Measurements from ENCODE around the gene KDM8. TPM values are rescaled to one million over a fixed set of nuclear protein-coding genes. Genes with fewer than 3 reads are reported as not detected.

Gene KDM8
- total and polyA plus RNA-seq, 4 donors = 4.6 to 198 (median 97.7) TPM

DNA sequence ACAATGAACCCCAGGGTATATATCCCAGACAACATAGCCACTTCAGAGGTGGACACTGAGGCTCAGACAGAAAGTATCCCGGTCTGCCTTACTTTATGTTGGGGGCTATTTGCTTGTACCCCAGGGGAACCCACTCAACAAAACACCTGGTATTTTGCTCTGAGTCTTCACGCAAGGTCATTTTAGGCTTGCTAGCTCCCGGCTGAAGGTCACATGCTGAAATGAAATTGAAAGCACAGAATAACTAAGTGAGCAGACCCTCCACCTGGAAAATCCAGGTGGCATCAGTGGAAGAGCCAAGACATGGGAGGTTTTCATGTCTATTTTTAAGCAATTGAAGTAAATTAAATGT lies 4.1 kb upstream of the KDM8 start:
- no peak for TF ChIP-seq FOXA1 (IDR thresholded peaks at IDR 0.05)
- no peak for TF ChIP-seq GABPA (IDR thresholded peaks at IDR 0.05 in 1 of 2, conservative IDR thresholded peaks at IDR 0.05 in 1 of 2)
- TF ChIP-seq EGR1 (IDR thresholded peaks at IDR 0.05; ENCODE audit: low read depth in 2 of 2) = no peak
- TF ChIP-seq TAF1 (conservative IDR thresholded peaks at IDR 0.05) = no peak
- TF ChIP-seq NR2F2 (IDR thresholded peaks at IDR 0.05) = no peak
- TF ChIP-seq YY1 (IDR thresholded peaks at IDR 0.05) = no peak
- TF ChIP-seq, protein P1, sequence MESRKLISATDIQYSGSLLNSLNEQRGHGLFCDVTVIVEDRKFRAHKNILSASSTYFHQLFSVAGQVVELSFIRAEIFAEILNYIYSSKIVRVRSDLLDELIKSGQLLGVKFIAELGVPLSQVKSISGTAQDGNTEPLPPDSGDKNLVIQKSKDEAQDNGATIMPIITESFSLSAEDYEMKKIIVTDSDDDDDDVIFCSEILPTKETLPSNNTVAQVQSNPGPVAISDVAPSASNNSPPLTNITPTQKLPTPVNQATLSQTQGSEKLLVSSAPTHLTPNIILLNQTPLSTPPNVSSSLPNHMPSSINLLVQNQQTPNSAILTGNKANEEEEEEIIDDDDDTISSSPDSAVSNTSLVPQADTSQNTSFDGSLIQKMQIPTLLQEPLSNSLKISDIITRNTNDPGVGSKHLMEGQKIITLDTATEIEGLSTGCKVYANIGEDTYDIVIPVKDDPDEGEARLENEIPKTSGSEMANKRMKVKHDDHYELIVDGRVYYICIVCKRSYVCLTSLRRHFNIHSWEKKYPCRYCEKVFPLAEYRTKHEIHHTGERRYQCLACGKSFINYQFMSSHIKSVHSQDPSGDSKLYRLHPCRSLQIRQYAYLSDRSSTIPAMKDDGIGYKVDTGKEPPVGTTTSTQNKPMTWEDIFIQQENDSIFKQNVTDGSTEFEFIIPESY (IDR thresholded peaks at IDR 0.05) = no peak
- TF ChIP-seq, protein P2, sequence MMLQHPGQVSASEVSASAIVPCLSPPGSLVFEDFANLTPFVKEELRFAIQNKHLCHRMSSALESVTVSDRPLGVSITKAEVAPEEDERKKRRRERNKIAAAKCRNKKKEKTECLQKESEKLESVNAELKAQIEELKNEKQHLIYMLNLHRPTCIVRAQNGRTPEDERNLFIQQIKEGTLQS (IDR thresholded peaks at IDR 0.05) = no peak
- TF ChIP-seq RXRA (IDR thresholded peaks at IDR 0.05) = no peak
- TF ChIP-seq SP1 (IDR thresholded peaks at IDR 0.05) = no peak
- Histone ChIP-seq H3K27me3 (ENCODE audit: control insufficient read depth in 4 of 4, insufficient read depth in 4 of 4, low read length in 3 of 4) (no peaks in the 10 kb centered on the region), H3K9me3 (ENCODE audit: control insufficient read depth in 4 of 4, low read length in 3 of 4) (no peaks in the 10 kb centered on the region), H3K9ac (ENCODE audit: low read depth in 1 of 2, low read length in 2 of 2) (no peak overlapping the region), H3K4me1 (ENCODE audit: control insufficient read depth in 4 of 4, insufficient read depth in 4 of 4, low read length in 3 of 4) (peaks cover 2 to 8% (median 6%) of the 10 kb centered on the region in 4 donors), H3K4me3 (ENCODE audit: low read depth in 1 of 3, low read length in 3 of 3) (no peak overlapping the region), H3K27ac (ENCODE audit: low read depth in 1 of 2, low read length in 2 of 2) (no peak overlapping the region), H3K36me3 (ENCODE audit: control insufficient read depth in 4 of 4, insufficient read depth in 3 of 4, low read depth in 1 of 4, low read length in 3 of 4) (no peaks in the 10 kb centered on the region)
- 86% methylated on average over 3 of the region's 3 CpGs for WGBS
- DNase-seq (ENCODE audit: low spot score) = no peak

DNA sequence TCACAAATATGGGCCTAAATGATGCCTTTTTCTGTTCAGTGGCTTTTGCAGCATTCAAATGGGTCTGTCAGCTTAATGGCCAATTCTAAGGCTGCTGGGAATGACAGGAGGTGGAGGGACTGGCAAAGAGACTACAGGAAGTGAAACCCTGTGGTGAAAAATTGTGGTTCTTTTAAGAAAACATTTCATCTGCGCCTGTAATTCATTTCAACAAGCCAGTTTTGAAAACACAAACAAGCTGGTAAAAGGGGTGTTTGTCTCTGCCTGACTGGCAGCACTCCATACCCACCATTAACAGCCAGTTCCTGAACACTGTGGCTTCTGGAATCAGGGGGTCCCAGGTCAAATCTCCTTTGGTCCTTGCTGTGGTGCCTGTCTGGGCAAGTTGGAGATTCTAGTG lies 3.6 kb upstream of the KDM8 start:
- Histone ChIP-seq H3K27ac (ENCODE audit: low read depth in 1 of 2, low read length in 2 of 2) (no peak overlapping the region), H3K9ac (ENCODE audit: low read depth in 1 of 2, low read length in 2 of 2) (no peak overlapping the region)

More for the DNA sequence above, 3.6 kb upstream of the KDM8 start:
- Histone ChIP-seq H3K4me1 (ENCODE audit: control insufficient read depth in 4 of 4, insufficient read depth in 4 of 4, low read length in 3 of 4) (peaks cover 4 to 14% (median 8%) of the 10 kb centered on the region in 4 donors), H3K9me3 (ENCODE audit: control insufficient read depth in 4 of 4, low read length in 3 of 4) (no peaks in the 10 kb centered on the region), H3K27me3 (ENCODE audit: control insufficient read depth in 4 of 4, insufficient read depth in 4 of 4, low read length in 3 of 4) (no peaks in the 10 kb centered on the region), H3K36me3 (ENCODE audit: control insufficient read depth in 4 of 4, insufficient read depth in 3 of 4, low read depth in 1 of 4, low read length in 3 of 4) (no peaks in the 10 kb centered on the region), H3K4me3 (ENCODE audit: low read depth in 1 of 3, low read length in 3 of 3) (no peak overlapping the region)
- no peak for DNase-seq (ENCODE audit: low spot score)
- TF ChIP-seq NR2F2 (IDR thresholded peaks at IDR 0.05) (no peak), EGR1 (IDR thresholded peaks at IDR 0.05; ENCODE audit: low read depth in 2 of 2) (no peak), FOXA2 (IDR thresholded peaks at IDR 0.05) (no peak), GABPA (IDR thresholded peaks at IDR 0.05 in 1 of 2, conservative IDR thresholded peaks at IDR 0.05 in 1 of 2) (no peak), JUND (IDR thresholded peaks at IDR 0.05) (no peak), HNF4A (conservative IDR thresholded peaks at IDR 0.05) (no peak), FOXA1 (IDR thresholded peaks at IDR 0.05) (no peak), TAF1 (conservative IDR thresholded peaks at IDR 0.05) (no peak), RAD21 (IDR thresholded peaks at IDR 0.05) (no peak), RXRA (IDR thresholded peaks at IDR 0.05) (no peak)
- TF ChIP-seq, protein P3, sequence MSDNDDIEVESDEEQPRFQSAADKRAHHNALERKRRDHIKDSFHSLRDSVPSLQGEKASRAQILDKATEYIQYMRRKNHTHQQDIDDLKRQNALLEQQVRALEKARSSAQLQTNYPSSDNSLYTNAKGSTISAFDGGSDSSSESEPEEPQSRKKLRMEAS (IDR thresholded peaks at IDR 0.05) = no peak
- TF ChIP-seq, protein P1 (IDR thresholded peaks at IDR 0.05) = no peak
- TF ChIP-seq, protein P4, sequence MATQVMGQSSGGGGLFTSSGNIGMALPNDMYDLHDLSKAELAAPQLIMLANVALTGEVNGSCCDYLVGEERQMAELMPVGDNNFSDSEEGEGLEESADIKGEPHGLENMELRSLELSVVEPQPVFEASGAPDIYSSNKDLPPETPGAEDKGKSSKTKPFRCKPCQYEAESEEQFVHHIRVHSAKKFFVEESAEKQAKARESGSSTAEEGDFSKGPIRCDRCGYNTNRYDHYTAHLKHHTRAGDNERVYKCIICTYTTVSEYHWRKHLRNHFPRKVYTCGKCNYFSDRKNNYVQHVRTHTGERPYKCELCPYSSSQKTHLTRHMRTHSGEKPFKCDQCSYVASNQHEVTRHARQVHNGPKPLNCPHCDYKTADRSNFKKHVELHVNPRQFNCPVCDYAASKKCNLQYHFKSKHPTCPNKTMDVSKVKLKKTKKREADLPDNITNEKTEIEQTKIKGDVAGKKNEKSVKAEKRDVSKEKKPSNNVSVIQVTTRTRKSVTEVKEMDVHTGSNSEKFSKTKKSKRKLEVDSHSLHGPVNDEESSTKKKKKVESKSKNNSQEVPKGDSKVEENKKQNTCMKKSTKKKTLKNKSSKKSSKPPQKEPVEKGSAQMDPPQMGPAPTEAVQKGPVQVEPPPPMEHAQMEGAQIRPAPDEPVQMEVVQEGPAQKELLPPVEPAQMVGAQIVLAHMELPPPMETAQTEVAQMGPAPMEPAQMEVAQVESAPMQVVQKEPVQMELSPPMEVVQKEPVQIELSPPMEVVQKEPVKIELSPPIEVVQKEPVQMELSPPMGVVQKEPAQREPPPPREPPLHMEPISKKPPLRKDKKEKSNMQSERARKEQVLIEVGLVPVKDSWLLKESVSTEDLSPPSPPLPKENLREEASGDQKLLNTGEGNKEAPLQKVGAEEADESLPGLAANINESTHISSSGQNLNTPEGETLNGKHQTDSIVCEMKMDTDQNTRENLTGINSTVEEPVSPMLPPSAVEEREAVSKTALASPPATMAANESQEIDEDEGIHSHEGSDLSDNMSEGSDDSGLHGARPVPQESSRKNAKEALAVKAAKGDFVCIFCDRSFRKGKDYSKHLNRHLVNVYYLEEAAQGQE (IDR thresholded peaks at IDR 0.05) = no peak
- TF ChIP-seq, protein P5, sequence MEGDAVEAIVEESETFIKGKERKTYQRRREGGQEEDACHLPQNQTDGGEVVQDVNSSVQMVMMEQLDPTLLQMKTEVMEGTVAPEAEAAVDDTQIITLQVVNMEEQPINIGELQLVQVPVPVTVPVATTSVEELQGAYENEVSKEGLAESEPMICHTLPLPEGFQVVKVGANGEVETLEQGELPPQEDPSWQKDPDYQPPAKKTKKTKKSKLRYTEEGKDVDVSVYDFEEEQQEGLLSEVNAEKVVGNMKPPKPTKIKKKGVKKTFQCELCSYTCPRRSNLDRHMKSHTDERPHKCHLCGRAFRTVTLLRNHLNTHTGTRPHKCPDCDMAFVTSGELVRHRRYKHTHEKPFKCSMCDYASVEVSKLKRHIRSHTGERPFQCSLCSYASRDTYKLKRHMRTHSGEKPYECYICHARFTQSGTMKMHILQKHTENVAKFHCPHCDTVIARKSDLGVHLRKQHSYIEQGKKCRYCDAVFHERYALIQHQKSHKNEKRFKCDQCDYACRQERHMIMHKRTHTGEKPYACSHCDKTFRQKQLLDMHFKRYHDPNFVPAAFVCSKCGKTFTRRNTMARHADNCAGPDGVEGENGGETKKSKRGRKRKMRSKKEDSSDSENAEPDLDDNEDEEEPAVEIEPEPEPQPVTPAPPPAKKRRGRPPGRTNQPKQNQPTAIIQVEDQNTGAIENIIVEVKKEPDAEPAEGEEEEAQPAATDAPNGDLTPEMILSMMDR (IDR thresholded peaks at IDR 0.05; ENCODE audit: low read depth, low read length, missing input control) = no peak
- WGBS = 71% methylated on average over 1 of the region's 1 CpG
